Posterior vena cava (tissue), 2 donors: ENCODE data around the gene TRIM42. TPM values are rescaled to one million over a fixed set of nuclear protein-coding genes. Genes with fewer than 3 reads are reported as not detected.

Source experiments
- DNase-seq: peaks from one replicate; pipeline ENCODE4 v3.0.0-alpha.2; 2020; ENCODE audit warnings: low spot score
- intact Hi-C, 2 donors: fragments of 100-400 bp; cut with DNase I; formaldehyde crosslinking; loops; one replicate each; pipeline versions ENCODE4 v1.14.1 to v1.14.2; 2022 to 2023
- total RNA-seq, 2 donors: library from RNA; stranded (reverse); fragmentation: NEBNext Ultra II Directional; extraction: Animal tissue kit (Norgen Biotek cat#: 25700); gene quantifications; one replicate each; pipeline ENCODE4 v1.2.1, GENCODE V29; 2021
- donor health status: DM: yes; HTN: yes; CAD: no.
- donor health status: DM: yes; HTN: yes; CAD: no.

TRIM42 gene
- total RNA-seq, 2 donors from 2014 or later: not detected

DNA sequence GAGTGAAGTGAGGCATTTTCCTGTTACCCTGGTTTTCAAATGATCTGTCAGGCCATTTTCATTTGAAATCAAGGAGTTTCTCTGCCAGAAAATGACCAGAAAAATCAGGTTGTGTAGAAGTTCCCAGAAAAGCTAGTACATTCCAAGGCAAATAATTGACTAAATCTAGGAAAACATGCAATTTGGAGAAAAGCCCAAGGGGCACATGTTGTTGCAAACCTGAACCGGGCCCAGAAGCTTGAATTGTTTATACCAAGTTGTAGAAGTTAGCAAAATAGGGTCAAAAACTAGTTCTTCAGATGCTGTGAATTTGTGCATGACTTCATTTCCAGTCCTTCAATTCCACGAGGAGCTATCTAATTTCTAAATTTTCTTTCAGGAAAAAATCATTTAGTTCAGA is 31.0 kb downstream of the TRIM42 start:
- intact Hi-C loops: no loop called here

DNA sequence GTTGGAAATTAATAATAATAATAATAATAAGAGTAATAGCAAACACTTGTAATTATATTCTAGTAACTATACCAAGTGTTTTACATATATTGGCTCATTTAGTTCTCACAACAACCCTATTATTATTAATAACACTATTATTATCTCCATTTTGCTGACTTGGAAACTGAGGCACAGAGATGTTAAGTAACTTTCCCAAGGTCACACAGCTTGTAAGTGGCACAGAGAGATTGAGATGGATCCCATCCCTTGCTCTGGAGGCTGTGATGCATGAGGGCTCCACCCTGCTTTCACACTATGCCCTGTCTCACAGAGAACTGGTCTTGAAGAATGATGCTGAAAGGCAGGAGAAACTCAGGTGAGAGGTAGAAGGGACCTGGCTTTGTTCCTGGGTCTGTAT is 31.9 kb downstream of the TRIM42 start:
- intact Hi-C loops: no loop called here
- no peak for DNase-seq

More for the DNA sequence above, 31.0 kb downstream of the TRIM42 start:
- no peak for DNase-seq

DNA sequence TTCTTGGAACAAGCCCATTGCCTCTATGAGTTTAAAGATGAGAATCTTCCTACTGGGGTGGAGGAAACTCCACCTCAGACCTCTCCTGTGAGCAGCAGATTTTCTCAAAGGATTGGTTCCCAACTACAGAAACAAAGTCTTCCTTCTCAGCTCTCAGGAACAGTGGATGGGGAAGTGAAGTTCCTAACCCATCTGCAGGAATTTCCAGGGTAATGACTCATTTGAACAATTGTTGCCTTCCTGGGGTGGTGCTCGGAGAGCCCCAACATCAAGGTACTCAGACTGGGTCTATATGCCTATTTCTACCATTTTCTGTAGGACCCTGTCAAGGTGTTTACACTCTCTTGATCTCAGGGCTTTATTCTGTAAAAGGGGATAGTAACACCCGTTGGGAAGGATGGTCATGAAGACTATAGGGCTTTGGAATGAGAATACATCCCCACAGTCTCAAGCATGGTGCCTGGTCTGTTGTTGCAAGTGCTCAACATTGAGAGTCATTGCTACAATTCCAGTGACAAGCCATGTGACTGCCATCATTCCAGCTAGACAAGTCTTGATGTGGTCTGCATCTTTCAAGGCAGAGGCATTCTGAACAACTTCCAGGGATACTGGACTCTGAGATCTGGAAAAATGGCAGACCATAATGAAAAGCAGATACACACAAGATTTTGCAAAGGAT is 33.0 kb downstream of the TRIM42 start:
- intact Hi-C loops: no loop called here
- DNase-seq: no peak

DNA sequence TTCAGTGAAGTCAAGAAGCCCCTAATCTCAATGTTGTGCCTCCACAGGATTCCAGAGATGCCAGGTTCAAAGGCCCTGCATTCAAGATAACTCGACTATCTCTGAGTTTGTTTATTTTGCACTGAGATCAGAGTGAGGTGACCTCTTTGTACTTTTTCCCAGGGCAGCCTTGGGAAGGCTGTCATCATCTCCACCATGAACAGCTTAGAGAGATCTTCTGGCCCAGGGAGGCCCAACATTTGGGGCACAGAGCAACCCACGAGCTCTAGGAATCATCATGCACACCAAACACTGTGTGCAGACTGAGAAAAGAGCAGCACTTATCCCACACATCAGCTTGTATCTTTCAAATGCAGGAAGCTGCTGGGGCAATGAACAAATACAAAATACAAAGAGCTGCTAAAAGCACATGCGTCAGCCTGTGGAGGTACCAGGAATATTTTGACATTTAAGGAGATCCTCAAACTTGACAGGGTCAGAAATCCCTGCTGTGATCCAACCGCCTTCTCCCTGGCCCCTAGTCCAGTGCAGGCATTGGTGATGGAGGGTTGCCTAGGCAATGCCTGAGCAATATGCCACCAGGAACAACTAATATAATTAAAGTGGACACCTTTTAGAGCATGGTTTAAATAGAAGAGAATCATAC is 33.6 kb downstream of the TRIM42 start:
- no peak for DNase-seq
- intact Hi-C loops: no loop called here

DNA sequence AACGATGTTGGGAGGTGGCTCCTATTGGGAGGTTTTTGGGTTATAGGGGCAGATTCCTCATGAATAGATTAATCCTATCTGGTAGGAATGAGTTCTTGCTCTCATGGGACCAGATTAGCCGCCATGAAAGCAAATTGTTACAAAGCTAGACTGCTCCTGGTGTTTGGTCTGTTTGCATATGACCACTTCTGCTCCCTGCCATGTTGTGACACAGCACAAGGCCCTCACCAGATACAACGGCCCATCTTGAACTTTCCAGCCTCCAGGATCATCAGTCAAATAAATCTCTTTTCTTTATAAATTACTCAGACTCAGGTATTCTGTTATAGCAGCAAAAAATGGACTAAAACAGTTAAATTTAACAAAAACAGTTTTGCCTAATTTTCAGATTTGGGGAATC is 34.4 kb downstream of the TRIM42 start:
- intact Hi-C loops: no loop called here
- no peak for DNase-seq

DNA sequence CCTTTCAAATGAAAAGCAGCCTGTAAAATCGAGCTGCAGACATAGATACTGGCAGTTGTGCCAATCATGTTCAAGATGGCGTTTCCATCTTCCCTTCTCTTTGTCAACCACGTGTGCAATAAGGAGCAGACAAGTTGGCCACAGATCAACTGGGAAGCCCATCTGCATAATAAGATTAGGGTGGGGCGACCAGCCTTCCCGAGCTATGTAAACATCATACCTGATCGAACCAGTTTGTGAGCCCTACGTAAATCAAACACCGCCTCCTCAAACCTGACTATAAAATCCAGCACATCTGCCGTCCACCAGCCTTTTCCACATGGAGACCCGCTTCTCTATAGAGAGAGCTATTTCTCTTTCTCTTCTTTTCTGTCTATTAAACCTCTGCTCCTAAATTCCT is 37.2 kb downstream of the TRIM42 start:
- DNase-seq: no peak
- intact Hi-C loops: no loop called here

DNA sequence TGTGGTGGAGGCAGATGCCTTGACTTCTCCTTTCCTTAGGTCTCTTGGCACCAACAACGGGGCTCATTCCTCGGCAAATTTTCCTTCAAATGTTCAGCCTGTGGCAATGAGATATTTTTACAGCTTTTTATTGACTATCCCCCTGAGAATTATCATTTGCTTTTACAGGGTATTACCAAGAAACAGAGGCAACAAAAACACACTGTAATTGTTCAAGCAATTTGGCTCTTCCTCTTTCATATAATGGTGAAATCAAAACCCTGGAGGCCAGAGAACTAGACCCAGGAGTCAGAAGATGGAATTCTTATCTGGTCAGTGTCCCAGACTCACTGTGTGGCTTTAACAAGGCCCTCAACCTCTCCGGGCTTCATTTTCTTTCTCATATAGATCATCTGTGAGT is 40.1 kb downstream of the TRIM42 start:
- intact Hi-C loops: no loop called here
- no peak for DNase-seq

DNA sequence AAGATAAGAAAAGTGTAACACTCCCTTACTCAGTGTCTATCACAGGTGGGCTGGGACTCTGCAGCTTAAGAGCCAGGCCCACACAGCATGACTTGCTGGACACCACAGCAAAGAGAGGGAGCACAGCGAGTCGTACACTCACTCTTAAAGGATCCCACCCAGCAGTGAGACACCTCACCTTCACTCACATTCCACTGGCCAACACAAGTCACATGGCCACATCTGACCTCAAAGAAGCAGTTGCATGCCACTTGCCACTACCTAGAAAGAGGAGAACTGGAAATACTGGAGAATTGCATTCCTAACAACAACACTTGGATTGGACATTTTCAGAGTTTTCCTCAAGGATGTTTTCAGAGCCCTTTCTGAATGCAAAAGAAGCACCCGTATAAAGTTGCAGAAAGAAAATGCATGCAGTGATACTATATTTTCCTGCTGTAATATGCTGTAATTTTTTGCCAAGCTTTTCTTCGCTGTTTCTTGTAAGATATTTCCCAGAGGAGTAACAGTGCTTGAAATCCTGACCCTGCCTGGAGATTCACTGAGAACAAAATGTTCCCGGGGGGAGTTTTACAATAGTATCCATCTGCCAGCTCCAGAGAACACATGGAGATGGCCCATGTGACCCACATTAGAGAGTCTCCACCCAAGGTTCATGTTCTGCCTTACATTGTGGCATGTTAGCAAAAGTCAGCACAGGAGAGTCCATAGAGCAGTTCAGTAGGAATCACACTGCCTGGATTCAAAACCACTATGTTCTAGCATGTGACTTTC is 42.2 kb downstream of the TRIM42 start:
- intact Hi-C loops: no loop called here
- DNase-seq: no peak

DNA sequence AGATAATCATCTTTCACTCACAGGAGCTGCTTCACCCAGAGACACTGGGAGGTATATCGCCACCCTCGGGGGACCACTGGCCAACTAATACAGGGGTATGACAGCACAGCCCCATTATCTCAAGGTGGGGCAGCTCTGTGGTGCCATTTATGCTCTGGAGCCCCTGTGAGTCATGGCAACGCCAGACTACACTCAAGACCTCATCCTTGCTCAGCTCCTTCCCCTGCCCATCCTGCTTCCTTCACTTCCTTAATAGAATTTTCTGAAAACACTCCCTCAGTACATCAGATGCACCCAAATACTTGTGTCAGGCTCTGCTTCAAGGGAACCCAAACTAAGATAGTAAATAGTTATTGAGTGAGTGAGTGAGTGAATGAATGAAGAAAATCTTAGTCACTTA is 45.7 kb downstream of the TRIM42 start:
- intact Hi-C loops: no loop called here
- no peak for DNase-seq

DNA sequence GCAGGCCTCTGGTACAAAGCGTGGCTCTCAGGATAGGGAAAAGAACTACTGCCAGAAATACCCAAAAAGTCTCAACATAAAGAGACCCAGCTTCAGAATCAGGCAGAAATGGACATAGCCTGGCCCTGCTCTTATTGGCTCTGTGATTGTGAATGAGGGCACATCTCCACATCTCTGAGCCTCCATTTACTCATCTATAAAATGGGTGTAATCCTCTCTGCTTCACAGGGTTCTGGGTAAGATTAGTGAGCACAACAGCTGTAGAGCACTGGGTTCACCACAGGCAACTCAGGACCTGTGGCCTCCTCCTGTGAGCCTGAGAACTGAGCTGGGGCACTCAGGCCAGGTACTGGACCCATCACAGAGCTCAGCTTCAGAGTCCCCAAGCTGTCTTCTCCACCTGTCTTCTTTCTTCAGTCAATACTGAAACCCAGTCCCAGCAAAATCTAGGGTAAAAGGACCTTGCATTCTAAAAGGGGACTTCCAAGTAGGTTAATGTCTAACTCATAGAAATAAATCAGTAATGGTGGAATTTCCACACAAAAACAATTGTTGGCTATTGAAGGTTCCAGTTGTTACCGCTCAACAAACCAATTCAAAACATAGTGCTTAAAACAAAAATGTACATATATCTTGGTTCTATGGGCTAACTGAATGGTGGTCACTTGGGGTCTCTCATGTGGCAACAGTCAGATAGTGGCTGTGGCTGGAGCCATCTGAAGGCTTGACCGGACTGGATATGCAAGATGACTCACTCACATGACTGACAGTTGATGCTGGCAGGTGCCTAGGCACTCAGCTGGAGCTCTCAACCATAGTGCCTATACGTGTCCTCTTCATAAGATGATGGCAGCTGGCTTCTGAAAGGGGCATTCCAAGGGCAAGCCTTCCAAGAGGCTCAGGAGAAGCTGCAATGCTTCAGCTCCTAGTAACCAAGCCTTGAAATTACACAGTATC is 47.3 kb downstream of the TRIM42 start:
- intact Hi-C loops: no loop called here
- no peak for DNase-seq

DNA sequence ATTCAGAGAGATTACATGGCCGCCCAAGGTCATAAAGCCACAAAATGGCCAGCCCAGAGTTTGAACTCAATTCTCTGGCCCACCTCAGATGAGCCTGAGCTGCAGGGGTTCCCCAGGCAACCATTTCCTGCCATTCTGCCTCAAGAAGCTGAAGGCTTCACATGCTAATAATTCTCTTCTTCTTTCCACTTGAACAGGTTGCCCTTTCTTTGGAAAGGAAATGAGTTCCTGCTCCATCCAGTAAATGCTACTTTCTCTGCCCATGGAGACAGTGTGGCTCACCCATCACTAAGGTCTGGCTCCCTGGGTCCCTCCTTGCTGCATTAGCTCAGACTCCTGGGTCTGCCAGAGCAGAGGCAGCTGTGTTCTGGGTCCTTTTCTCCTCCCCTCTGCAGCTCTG is 48.2 kb downstream of the TRIM42 start:
- intact Hi-C loops: no loop called here
- DNase-seq: no peak

DNA sequence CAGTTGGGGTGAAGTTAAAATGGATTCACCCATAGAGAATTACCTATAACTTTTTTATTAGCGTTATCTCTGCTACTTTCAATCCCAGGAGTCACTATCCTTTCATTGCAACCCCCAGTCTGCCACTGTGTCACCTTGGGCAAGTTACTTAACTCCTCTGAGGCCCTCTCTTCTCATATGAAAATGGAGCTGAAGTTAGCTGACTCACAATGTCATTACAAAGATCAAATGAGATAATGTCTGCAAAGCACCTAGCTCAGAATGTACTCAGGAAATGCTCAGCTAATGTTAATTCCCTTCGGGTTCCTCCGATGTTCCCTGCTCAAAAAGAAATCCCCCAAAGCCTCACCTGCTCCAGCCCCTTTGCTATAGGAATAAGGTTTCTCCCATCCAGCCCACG is 50.0 kb downstream of the TRIM42 start:
- intact Hi-C loops: no loop called here
- DNase-seq: no peak

DNA sequence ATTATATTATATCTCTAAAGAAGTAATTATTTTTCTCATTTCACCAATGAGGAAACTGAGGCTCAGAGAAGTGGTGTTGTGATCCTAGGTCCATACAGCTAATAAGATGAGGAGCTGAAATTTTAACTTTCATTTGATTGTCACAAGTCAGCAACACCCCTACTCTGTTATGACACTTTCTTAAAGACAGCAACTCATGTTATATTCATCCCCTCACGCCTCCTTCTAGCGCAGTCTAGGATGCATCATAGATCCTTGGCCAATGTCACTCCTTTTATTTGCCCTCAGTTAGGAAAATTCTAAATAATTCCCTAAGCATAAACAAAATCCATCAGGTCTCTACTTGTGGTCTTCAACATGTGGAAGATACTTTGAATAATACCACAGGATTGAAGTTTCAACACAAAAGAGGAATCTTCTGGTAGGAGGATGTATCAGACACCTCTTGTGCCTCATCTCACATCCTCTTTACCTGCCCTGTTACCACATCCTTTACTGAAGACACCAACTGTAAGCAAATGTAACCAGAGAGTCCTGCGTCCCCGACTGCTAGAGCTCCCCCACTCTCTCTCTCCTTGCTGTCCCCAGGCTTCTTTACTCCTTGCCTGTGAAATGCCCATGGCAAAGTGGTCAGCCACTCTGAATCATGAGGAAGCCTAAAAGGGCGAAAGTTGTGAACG is 53.7 kb downstream of the TRIM42 start:
- no peak for DNase-seq
- intact Hi-C loops: loop anchor here in 1 of 2 donors (10.0 kb wide), 1 partner anchor 797 kb away; the partner anchor contains the start of gene CLSTN2

DNA sequence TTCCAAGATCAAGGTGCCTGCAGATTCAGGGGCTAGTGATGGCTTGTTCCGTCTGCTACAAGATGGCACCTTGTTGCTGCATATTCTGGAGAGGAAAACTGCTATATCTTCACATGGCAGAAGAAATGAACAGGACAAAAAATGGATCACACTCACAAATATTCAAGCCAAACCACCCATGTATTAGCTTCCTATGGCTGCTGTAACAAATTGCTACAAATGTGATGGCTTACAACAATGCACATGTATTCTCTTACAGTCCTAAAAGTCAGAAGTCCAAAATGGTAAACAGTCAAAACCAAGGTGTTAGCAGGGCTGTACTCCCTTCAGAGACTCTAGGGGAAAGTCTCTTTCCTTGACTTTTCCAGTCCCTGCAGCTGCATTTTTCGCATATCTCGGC is 55.8 kb downstream of the TRIM42 start:
- intact Hi-C loops: loop anchor here in 1 of 2 donors (10.0 kb wide), 1 partner anchor 799 kb away; the partner anchor contains the start of gene CLSTN2

DNA sequence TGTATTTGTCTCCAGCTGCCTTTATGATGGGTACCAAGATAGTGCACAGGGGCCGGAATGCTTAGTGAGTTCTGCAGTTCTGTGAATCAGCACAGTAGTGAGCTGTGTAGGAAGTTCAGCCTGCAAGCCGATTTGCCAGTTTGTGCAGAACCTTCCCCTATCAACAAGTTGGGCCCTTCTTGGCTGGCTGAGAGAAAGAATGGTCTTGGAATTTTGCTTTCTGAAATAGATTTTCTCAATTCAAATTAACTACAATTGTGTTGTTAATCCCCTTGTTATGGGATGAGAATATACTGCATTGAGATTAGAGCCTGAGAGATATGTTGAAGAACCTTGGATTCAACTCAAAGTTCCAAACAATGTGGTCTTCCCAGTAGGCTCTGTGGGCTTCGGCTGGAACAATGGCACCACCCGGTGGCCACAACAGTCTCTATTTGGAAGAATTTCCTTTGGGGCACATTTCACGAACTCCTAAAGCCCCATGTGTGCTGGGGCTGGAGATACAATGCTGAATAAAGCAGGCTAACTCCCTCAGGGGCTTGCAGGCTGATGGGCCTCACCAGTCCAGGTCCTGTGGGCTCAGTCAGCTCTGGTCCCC is 59.1 kb downstream of the TRIM42 start:
- peak; percentile 87 for DNase-seq
- intact Hi-C loops: loop anchor here in 1 of 2 donors (10.0 kb wide), 1 partner anchor 802 kb away; the partner anchor contains the start of gene CLSTN2

More for the DNA sequence above, 55.8 kb downstream of the TRIM42 start:
- no peak for DNase-seq

DNA sequence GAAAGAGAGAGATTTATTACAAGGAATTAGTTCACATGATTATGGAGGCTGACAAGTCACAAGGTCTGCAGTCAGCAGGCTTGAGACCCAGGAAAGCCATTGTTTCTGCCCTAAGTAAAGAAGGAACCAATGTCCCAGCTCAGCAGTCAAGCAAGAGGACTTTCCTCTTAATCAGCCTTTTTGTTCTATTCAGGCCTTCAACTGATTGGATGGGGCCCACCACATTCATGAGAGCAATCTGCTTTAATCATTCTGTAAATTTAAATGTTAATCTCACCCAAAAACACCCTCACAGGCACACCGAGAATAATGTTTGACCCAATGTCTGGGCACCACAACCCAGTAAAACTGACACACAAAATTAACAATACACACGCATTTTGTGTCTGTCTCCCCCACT is 64.3 kb downstream of the TRIM42 start:
- DNase-seq: no peak

DNA sequence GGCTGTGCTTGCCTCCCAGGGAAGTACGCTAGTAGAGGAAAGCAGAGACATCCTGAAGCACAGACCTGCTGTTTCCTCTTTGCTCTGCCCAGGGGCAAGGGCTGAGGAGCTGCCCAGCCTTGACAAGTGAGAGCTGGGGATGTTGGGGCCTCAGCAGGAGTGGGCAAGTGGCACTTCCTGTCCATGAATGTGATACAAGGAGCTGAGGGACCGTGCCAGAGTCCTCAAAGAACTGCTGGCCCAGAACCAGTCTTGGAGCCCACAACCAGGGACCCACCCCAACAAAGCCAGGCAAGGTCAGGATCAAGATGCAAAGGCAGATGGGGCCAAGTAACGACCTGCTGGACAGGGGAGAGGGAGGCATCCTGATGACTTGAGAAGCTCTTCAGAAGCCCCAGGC is 70.3 kb downstream of the TRIM42 start:
- no peak for DNase-seq
- intact Hi-C loops: no loop called here

More for the DNA sequence above, 64.3 kb downstream of the TRIM42 start:
- intact Hi-C loops: no loop called here

DNA sequence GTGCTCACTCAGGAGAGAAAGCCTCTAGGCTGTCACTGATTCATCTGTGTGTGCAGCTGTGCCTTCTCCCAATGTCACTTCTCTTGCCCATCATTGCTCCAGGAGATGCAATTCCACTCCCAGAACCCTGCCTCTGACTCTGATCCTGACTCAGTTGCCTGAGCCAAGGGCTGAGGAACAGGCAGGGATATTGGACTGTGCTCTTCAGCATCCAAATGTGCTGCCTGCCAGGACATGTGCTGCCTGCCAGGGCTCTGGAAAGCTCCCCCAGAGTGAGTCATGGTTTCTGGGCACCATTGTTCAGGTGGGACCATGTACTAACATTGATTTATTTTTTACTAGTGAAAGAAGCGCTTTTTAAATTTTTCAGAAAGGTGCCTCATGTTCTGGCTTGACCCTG is 71.0 kb downstream of the TRIM42 start:
- intact Hi-C loops: no loop called here
- DNase-seq: no peak
